Measurements from ENCODE around the gene PHOX2A.

Gene PHOX2A

GRCh38 chr11:72233056-72233772, 10.8 kb downstream of the PHOX2A start:
- DNase-seq, result no peak

DNA sequence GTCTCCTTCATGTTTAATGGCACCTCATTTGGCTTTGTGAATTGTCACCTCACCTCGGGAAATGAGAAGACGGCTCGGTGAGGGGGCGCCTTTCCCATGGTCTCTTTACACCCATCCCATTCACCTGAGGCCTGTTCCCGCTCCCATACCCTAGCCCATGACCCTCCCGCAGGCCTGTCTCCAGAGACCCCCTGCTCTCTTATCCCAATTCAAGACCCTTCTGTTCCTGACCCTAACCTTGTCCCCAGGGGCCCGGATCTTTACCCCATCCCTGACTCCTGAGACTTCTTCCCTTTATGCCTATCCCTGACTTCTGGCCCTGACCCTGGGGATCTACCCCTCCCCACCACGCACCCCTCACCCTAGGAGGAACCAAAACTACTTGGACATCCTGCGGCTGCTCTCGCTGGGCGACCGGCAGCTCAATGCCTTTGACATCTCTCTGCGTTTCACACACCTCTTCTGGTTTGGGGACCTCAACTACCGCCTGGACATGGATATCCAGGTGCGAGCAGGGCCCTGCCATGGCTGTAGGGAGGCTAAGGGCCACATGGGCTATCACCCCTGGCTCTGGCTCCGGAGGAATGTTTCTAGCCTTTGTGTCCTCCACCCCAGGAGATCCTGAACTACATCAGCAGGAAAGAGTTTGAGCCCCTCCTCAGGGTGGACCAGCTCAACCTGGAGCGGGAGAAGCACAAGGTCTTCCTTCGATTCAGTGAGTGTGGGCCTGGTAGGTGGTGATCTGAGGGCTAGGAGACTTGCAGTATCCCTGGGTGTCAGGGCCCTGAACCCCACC, 11.5 kb downstream of the PHOX2A start:
- no peak for DNase-seq

- DNase-seq, result no peak
Measured at GRCh38 chr11:72231396-72232259, 12.3 kb downstream of the PHOX2A start.

GRCh38 chr11:72230764-72231365, 13.1 kb downstream of the PHOX2A start:
- no peak for DNase-seq

DNA sequence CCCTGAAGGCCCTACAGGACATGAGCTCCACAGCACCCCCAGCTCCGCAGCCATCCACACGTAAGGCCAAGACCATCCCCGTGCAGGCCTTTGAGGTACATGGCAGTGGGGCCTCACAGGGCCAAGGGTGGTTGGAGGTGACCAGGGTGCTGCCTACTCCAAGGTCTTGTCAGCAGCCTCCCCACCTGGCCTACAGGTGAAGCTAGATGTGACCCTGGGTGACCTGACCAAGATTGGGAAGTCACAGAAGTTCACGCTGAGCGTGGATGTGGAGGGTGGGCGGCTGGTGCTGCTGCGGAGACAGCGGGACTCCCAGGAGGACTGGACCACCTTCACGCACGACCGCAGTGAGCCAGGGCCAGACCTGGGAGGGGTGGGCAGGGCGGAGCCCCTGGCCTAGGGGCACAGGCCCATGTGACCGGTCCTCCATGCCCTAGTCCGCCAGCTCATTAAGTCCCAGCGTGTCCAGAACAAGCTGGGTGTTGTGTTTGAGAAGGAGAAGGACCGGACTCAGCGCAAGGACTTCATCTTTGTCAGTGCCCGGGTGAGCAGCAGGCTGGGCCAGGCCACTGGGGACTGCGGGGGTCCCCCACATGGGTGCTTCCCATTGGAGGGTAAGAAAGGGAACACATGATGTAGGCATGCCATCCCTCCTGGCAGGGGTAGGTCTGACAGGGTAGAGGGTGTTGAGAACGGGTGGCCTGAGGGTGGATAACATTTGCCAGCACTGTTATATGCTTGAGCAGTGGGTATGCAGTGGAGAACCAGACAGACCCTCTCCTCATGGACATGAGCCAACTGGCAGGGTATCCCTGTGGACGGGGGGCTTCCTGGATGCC, 13.8 kb downstream of the PHOX2A start:
- no peak for DNase-seq

- no peak for DNase-seq
Measured at GRCh38 chr11:72229336-72229924, 14.5 kb downstream of the PHOX2A start.

- DNase-seq, result no peak
Measured at GRCh38 chr11:72228844-72229231, 15.1 kb downstream of the PHOX2A start.

GRCh38 chr11:72228229-72228843, 15.6 kb downstream of the PHOX2A start:
- no peak for DNase-seq

DNA sequence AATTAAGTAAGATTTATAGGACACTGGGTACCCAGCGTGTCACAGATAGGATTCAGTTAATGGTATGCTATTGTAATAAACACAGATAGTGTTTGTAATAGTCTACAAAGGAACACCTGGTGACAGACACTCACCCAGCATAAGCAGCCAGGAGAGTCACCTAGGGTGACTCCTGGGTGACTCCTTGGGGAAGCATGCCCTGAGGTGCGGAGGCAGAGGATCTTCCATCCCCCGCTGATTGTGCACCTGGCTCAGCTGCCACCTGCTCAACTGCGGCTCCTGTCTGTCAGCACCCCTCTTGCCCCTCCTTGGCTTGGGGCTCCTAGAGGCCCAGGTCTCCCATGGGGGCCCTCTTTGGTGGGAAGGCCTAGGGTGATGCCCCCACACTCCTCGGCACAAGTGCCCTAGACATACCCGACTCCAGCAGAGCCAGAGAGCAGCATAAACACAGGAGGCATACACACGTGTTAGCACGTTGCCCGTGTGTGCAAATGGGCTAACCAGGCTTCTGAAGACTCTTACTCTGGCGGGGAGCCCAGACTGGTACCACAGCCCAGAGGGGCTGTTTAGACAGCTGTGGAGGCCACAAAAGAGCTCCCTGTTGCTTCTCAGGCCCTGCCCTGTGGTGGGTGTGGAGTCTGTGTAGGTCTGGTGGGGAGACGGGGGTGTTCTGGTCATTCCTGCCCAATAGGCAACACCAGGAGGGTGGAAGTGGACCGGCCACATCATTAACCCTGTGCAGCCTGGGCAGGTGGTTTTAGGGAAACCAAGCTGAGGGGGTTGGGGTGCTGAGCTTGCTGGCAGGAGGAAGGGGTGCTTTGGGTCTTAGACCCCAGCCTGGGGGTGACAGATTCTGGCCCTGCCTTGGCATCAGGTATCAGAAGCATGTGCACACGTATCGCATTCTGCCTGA, 16.4 kb downstream of the PHOX2A start:
- no peak for DNase-seq

DNA sequence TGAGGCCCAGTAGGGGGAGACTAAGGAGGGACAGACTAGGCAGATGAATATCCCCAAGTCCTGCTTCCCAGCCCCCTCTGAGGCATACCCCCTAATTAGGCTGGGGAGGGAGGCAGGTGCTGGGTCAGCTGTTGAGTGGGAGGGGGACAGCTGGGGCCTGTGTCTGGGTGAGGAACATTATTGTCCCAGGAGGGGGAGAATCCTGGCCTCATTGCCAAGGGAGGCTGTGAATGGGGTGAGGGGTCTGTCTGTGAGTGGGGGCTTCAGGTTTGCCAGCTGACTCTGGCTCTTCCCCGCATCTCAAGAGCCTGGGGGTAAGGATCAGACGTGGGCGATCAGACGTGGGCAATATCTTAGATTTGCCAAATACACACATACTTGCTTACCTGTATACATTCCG, 17.3 kb downstream of the PHOX2A start:
- no peak for DNase-seq

DNA sequence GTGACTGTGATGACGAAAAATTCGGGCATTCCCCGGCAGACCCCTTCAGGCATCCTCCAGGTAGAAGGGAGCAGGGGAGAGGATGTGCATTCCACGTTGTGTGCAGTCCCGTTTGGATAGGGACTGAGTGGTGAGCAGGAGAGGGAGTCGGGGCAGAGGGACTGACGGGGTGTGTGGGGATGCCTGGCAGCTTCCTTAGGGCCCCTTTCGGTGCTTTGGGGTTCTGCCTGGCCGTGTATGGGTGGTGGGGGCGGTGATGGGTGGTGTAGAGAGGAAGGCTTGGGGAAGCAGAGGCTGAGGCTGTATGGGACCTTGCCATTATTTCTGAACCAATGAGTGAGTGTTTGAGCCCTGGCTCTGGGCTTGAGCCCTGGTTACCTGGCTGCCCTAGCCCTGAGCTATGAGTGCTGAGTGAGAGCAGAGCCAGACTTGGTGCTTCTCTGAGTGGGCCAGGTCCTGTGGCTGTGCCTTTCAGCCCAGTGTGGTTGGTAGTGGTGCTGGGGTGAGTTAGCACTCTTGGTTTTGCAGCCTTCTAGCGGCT, 18.5 kb downstream of the PHOX2A start:
- DNase-seq, result no peak

GRCh38 chr11:72224564-72225410, 19.2 kb downstream of the PHOX2A start, which contains the start of gene INPPL1:
INPPL1 (plus strand) TSS chr11:72224767; CDS start chr11:72224985, 218 bp downstream.
- DNase-seq, result peak; percentile 51

GRCh38 chr11:72223615-72224563, 20.1 kb downstream of the PHOX2A start:
- DNase-seq, result peak; percentile 83

GRCh38 chr11:72222907-72223614, 20.9 kb downstream of the PHOX2A start:
- DNase-seq, result peak; percentile 94

- peak; percentile 20 for DNase-seq
Measured at GRCh38 chr11:72222106-72222891, 21.7 kb downstream of the PHOX2A start.
